ENCODE results near the gene EIF5A. TPM values are rescaled to one million over a fixed set of nuclear protein-coding genes. Genes with fewer than 3 reads are reported as not detected.
A peak's percentile ranks its signal among the peaks of the same experiment; 100 is the strongest.

Gene EIF5A
- total and polyA plus RNA-seq, 9 of the 15 experiments (the other 6 are each of a cell fraction or from before 2014, with no cell fraction given): 22.9 to 1,163 (median 772) TPM

GRCh38 chr17:7282752-7283321 lies 24.6 kb upstream of the EIF5A start (continued):
- TF ChIP-seq, protein P1, sequence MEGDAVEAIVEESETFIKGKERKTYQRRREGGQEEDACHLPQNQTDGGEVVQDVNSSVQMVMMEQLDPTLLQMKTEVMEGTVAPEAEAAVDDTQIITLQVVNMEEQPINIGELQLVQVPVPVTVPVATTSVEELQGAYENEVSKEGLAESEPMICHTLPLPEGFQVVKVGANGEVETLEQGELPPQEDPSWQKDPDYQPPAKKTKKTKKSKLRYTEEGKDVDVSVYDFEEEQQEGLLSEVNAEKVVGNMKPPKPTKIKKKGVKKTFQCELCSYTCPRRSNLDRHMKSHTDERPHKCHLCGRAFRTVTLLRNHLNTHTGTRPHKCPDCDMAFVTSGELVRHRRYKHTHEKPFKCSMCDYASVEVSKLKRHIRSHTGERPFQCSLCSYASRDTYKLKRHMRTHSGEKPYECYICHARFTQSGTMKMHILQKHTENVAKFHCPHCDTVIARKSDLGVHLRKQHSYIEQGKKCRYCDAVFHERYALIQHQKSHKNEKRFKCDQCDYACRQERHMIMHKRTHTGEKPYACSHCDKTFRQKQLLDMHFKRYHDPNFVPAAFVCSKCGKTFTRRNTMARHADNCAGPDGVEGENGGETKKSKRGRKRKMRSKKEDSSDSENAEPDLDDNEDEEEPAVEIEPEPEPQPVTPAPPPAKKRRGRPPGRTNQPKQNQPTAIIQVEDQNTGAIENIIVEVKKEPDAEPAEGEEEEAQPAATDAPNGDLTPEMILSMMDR (IDR thresholded peaks at IDR 0.05 in 2 of 3, conservative IDR thresholded peaks at IDR 0.05 in 1 of 3; ENCODE audit: insufficient read depth in 2 of 3, low read depth in 1 of 3, low read length in 3 of 3): peak; percentile 15 to 36 (median 27); a peak in 3 of 6 replicates
- TF ChIP-seq ZNF175 (CRISPR knock-in tag; IDR thresholded peaks at IDR 0.05; ENCODE audit: low read depth) (0 out of 2 replicates have a peak, but pooled peaks have one; percentile 25), FOS (IDR thresholded peaks at IDR 0.05; ENCODE audit: extremely low read depth, insufficient read length) (no peak), ZNF217 (CRISPR knock-in tag; IDR thresholded peaks at IDR 0.05) (no peak), HNRNPK (IDR thresholded peaks at IDR 0.05; ENCODE audit: low read depth, low read length, poor library complexity, severe bottlenecking) (no peak), ZFP36 (IDR thresholded peaks at IDR 0.05; ENCODE audit: low read depth, low read length, partially characterized antibody) (no peak), CBFA2T2 (conservative IDR thresholded peaks at IDR 0.05) (0 out of 2 replicates have a peak, but pooled peaks have one; percentile 30), L3MBTL2 (IDR thresholded peaks at IDR 0.05) (peak; percentile 23; the same call in 1 of the 2 replicates), DDX20 (tag; IDR thresholded peaks at IDR 0.05; ENCODE audit: low read depth) (no peak), RBM25 (IDR thresholded peaks at IDR 0.05; ENCODE audit: low read depth, low read length, severe bottlenecking) (no peak), MECOM (CRISPR knock-in tag; IDR thresholded peaks at IDR 0.05) (no peak), CBX5 (IDR thresholded peaks at IDR 0.05; ENCODE audit: borderline replicate concordance, low read depth) (no peak), NFIX (CRISPR knock-in tag; IDR thresholded peaks at IDR 0.05; ENCODE audit: low read depth) (no peak), ARID1B (IDR thresholded peaks at IDR 0.05) (peak; percentile 15; the same call in 1 of the 2 replicates), AFF4 (CRISPR knock-in tag; IDR thresholded peaks at IDR 0.05) (no peak), ZNF644 (tag; IDR thresholded peaks at IDR 0.05; ENCODE audit: low read depth) (no peak), MAX (CRISPR knock-in tag; IDR thresholded peaks at IDR 0.05) (peak; percentile 66), E2F5 (CRISPR knock-in tag; IDR thresholded peaks at IDR 0.05) (no peak), TEAD1 (CRISPR knock-in tag; IDR thresholded peaks at IDR 0.05) (0 out of 4 replicates have a peak, but pooled peaks of 1 of the 2 experiments have one; percentile 17)
- TF ChIP-seq, protein P2, sequence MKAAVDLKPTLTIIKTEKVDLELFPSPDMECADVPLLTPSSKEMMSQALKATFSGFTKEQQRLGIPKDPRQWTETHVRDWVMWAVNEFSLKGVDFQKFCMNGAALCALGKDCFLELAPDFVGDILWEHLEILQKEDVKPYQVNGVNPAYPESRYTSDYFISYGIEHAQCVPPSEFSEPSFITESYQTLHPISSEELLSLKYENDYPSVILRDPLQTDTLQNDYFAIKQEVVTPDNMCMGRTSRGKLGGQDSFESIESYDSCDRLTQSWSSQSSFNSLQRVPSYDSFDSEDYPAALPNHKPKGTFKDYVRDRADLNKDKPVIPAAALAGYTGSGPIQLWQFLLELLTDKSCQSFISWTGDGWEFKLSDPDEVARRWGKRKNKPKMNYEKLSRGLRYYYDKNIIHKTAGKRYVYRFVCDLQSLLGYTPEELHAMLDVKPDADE (conservative IDR thresholded peaks at IDR 0.05; ENCODE audit: control insufficient read depth, low read depth, low read length): no peak; the same call in 1 of the 2 replicates
